ENCODE results near the gene TUNAR.

The TUNAR gene

DNA sequence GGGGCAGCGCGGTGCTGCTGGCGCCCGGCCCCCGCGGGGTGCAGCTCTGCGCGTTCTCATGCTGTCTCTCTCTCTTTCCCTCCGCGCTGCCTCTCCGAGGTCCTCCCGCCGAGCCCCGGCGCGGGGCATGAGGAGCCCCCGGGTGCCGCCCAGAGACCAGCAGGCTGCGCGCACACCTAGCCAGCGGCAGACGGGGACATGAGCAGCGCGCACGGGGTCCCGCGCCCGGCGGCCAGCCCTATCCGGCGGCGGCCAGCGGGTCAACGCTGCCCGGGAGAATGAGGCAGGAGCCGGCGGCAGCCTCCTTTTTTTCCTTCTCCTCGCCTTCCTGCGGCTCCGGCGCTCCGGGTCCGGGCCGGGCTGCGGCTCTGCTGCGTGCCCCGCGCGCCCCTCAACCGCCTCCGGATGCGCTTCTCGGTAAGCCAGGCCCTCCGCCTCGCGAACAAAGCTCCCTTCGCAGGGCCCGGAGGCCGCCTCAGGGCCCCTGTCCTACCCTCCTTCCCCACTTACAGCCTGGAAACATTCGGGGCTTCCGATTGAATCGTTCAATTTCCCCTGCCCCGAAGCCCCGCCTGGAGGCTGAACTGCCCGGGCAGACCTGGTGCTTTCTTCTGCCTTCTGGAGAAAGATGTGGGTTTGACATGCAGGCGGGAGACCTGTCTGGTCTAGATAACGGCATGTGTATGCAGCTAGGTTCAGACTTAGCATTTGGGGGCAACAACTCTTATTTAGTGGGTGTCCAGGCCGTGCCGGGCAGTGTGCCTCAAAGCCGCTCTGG lies at the start of gene TUNAR:
Gene TUNAR (plus strand): TSS at position 72 of the 778 bp plus-strand sequence.
- DNase-seq (ENCODE audit: low read depth) = no peak

DNA sequence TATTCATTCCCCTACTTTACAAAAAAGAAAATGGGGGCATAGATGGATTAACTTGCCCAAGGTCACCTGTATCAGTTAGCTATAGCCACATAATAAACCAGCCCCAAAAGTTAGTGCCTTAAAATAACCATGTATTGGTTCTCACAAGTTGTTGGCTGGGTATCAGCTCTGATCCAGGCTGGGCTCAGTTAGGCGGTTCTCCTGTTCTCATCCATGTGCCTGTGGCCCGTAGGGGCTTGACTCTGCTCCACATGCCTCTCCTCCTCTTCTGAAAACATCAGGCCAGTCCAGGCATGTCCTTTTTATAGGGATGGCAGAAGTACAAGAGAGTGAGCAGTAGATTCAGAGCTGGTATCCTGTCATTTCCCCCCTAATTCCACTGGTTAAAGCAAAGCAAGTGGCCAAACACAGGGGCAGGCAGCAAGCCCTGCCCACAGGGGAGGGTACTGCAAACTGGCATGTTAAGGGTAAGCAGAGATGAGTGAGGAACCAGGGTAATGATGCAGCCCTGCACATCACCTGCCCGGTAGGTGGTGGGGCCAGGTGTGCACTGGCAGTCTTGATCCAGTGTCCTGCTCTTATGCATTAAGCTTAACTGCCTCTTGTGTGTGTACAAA lies 47.9 kb upstream of the TUNAR start:
- no peak for DNase-seq (ENCODE audit: low read depth)

DNA sequence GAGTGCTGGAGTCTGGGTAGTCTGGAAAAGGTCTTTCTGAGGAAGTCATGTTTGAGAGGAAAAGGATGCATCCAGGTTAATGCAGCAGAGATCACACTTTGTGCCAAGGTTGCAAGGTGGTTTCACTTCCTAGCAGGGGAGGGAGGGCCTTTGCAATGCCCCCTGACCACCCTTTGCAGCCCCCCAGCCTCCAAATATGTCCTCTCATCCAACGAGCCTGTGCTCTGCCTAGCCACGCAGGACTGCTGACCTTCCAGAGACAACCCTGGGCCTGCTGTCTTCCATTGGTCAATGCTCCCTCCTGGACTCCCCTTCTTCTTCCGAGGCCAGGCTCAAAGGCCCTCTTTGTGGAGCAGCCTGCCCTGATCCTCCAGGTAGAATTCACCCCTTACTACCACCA lies 47.3 kb upstream of the TUNAR start:
- DNase-seq (ENCODE audit: low read depth) = no peak

DNA sequence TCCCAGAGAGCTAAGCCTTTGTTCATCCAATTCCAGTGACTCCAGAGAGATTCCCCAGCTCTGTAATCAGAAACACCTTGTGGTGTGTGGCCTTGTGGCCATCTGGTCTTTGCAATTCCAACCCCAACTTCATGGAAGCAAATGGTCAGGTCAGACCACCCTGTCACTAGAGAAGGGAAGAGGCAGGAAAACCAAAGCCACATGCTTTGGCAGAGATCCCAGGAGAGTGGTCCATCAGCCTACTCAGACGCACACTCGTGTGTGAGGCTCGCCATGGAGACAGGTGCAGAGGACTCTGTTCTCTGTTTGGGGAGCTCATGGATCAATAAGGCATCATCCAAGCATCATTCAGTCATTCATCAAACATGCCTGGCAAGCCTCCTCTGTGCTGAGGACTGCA lies 46.2 kb upstream of the TUNAR start:
- DNase-seq (ENCODE audit: low read depth) = no peak

DNA sequence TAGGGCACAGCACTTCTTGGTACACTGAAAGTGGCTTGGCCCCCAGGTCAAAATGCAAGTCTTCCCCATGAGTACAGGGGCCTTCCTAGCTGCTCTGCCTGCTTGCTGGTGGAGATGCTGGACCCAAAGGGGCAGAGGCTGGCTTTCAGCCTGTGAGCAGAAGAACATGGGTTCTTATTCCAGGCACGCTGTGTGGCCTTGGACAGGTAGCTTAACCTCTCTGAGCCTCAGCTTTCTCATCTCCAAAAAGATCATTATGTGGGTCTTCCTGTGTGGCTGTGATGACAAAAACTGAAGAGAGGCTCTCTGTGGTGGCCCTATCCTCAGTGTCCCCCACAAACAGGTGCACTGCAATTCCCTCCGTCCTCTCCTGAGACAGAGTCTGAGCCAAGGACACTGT lies 45.6 kb upstream of the TUNAR start:
- DNase-seq (ENCODE audit: low read depth) = no peak

DNA sequence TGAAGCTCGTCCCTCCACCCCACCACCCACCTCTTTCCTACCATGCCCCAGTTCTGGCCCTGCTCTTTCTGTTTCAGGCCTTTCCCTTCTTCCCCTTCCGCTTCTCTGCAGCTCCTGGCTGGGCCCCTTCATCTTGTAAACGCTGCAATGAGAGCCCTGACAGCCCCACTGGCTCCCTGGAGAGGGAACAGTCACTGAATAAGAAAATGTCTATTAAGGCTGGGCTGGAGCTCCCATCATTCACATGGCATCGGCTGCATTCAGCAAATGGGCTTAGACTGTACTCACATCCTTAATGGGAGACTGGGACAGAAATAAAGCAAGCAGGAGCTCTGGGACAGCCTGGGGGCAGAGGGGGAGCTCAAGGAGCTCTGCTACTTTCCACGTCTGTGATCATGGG lies 45.2 kb upstream of the TUNAR start:
- no peak for DNase-seq (ENCODE audit: low read depth)

DNA sequence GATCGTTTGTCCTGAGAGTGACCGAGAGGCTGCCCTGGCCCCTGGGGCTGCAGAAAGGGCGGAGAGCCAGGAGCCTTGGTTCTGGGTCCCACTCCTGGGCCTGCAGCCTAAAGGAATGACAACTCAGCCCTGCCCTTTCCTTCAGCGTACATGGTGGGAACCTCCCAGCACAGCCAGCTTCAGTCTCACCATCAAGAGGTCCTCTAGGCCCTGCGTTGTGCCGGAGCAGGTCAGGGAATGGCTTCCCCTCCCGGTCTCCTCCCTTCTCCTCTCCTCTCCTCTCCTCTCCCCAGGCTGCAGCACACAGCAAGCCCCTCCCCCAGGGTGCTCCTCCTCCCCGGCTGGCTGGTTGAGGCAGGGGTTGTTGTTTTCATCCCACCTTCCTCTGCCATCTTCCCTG lies 44.6 kb upstream of the TUNAR start:
- DNase-seq (ENCODE audit: low read depth) = no peak

DNA sequence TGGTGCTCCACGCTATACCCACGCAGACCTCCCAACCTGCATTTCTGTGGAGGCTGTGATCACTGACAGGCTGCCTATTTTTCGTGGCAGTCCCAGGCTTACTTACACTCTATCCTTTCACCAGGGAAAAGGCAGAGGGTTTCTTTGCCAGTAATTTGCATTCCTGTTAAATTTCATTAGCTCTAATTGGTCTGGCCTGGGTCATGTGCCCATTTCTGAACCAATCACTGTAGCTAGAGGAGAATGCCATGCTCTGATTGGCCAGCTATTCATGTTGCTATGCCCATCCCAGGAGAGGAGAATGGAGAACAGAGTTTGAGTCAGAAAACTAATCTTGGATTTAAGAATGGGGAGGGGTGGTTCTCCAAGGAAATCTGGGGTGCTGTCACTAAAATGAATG lies 43.2 kb upstream of the TUNAR start:
- no peak for DNase-seq (ENCODE audit: low read depth)

DNA sequence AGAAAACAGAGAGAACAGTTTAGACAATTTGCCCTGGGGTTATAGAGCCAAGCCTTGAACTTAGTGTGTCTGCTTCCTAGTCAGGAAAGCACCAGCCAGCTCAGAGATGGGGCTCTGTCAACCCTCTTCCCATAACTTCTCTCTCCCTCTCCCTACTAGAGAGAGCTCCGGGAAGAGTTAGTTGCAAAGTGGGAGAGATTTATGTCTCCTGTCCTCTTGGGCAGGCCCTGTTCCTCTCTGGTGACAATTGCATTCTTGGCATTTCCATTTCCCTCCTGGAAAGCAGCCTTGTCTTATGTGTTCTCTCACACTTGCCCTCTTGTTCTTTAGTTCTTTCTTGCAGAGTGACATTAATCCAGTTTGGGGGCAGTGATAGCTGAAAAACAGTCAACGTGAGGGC lies 42.1 kb upstream of the TUNAR start:
- no peak for DNase-seq (ENCODE audit: low read depth)

DNA sequence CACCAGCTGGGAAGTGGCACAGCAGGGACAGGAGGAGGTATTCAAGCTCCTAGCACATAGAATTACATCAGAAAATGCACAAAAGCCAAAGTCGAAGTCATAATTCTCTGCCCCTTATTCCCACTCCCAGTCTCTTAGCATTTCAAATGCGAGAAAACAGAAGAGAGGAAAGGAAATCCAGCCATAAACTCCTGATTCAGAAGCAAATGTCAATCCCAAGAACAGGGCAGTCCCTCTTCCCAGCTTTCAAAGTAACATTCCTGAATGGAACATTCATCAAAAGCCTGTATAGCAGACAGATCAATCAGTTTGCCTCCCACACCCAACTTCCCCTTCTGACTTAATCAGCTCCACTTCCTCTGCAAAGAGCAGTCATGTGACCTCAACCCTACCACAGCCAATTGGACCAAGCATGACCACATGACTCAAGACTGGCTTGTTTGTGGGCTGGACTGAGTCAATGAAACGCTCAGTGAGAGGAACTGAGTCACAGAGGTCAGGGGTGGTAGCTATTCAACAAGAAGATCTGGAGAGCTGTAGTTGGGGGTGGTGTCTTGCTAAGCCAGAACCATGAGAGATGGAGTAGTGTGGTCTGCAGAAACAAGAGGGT lies 41.4 kb upstream of the TUNAR start:
- DNase-seq (ENCODE audit: low read depth) = no peak

DNA sequence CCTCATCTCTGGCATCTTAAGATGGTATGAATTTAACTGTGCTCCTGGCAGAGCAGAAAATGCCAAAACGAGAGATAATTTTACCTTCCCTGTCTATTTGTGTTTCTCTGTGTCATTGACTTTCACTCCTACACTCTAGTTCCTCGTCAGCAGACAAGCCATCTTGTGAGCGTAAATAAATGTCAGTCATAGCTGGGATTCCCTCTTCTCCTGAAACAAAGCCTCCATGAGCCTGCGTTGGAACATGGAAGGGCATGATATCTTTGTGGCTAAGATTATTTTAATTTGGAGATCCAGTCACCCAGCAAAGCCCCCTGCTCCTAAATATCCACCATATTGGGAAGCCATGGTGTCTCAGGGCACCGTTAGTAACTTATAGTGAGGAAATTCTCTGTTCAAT lies 37.8 kb upstream of the TUNAR start:
- no peak for DNase-seq (ENCODE audit: low read depth)

DNA sequence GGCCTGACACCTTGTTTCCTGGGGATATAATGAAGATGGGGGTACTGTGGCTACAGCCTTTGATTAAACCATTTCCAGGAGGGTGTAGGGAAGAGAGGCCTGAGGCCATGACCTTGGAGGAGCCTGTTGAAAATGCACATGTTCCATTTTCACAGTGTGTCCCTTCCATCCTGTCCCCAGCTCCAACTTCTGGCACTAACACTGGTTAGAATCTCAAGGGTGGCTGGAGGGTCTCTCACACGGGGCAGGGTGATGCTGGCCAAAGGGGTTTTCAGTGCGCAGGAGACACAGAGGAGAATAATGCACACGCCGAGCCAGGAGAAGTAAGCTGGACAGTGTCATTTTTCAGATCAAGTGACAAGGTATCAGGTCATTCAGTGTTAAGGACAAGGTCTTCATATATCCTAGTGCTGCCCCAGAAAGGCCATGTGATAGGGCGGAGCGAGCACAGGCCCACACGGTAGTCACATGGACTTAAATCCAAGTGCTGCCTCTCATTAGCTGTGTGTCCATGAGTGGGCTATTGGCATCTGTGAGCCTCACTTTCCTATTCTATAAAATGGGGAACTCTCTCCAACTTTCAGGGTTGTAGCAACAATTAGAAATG lies 36.4 kb upstream of the TUNAR start:
- no peak for DNase-seq (ENCODE audit: low read depth)

DNA sequence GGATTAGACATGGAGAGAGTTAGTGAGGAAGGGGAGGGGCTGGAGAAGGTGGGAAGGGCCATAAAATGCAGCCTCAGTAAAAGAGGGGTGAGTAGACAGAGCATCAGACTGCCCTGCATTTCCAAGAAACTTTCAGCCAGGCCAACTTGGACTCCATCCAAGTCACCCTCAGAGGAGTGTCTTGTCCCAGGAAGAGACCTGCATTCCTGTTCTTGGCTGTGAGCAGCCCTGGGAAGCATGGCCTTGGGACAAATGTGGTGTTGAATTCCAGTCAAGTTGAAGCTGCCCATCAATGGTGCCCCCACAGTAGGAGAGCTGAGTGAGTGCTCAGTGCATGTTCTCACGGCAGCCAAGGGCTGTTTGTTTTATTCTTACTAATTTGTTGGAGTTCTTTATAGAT lies 35.0 kb upstream of the TUNAR start:
- DNase-seq (ENCODE audit: low read depth) = no peak

DNA sequence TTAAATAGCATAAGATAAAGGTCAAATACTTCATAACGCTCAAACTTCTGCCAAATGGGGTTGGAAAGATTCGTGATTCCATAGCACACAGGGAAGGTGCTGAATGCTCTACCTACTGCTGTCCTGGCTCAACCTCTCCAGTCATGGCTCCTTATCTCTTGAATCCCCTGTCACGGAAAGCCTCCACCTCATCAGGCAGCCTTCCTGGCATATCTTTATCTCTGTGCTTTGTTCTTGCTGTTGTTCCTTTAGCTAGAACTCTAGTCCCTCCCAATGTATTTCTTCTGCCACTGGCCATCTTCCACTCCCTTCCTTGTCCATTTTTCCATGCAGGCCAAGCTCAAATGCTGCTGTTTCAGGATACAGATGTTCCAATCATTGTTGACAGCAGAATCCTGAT lies 26.9 kb upstream of the TUNAR start:
- no peak for DNase-seq (ENCODE audit: low read depth)

DNA sequence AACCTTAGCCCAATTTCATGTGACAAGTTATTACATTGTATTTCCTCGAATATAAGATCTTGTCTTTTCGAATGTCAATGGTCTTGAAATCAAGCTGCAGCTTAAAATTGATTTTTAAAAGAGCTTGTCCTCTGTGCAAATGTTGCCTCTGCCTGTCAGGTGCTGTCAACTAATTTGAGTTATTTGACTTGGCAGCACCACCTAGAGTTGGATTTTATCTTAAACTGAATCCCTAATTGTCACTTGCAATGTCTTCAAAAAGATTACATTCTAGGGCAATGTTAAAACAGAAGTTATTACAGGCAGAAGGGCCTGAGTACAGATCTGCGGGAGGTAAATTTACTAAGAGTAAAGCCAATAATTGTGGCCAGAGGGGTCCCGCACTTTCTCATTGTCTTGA lies 26.2 kb upstream of the TUNAR start:
- DNase-seq (ENCODE audit: low read depth) = no peak

DNA sequence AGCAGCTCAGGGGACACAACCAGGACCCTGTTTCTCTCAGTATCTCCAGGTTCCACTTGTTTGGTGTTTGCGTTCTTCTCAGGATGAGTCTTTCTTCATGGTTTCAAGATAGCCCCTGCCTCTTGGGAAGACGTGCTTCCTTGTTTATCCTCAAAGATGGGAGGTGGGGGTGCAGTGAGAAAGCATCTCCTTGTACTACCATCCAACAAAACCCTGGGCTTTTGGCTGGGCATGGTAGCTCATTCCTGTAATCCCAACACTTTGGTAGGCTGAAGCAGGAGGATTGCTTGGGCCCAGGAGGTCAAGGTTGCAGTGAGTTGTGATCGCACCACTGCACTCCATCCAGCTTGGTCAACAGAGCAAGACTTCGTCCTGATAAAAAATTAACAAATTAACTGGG lies 21.0 kb upstream of the TUNAR start:
- DNase-seq (ENCODE audit: low read depth) = no peak

DNA sequence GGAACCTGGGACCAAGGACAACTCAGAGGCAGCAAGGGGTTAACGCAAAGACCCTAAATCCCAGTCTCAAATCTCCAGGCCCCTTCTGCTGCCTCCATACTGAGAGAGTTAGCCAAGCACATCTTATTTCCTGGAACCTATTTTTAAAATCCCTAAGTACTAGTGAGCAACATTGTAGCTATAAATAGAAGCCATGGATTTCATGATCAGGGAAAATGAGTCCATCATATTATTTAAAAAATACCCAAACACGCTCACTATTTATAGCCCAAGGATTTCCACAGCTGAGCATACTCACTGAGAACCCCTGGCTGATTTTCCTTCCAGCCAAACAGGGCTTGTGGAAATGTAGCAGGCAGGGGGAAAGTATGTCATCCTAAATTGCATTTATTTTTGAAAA lies 19.4 kb upstream of the TUNAR start:
- DNase-seq (ENCODE audit: low read depth) = no peak

DNA sequence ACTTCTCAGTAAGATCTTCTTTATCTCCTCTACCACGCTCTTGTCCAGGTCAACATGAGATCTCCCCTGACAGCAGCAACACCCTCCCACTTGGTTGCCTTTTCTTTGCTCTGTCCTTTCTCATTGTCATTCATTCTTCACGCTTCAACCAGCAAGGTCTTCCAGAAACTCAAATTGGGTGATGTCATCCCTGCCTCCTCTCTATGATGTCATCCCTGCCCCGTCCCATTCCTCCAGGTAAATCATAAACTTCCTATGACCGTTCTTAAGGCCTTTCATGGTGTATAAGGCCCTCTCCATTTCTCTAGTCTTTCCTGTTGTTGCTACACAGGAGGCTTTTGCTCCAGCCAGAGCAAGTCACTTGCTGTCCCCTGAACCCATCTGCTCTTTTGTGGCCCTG lies 17.7 kb upstream of the TUNAR start:
- DNase-seq (ENCODE audit: low read depth) = no peak

DNA sequence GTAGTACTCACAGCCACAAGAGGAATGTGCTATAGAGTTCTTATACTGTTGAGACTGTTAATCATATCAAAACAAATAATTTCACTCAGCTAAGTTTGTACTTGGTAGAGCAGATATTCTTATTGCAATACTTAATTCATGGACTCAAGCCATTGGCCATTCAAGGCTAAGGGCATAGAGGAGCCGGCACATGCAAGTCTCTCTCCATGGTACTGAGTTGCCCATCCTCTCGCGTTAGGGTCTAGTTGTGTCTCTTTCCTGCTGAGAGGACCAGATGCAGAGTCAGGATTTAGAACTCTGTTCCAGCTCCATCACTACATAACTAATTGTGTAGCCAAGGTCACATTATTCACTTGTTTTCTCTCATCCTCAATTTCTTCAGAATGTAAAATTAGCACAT lies 14.4 kb upstream of the TUNAR start:
- DNase-seq (ENCODE audit: low read depth) = no peak

DNA sequence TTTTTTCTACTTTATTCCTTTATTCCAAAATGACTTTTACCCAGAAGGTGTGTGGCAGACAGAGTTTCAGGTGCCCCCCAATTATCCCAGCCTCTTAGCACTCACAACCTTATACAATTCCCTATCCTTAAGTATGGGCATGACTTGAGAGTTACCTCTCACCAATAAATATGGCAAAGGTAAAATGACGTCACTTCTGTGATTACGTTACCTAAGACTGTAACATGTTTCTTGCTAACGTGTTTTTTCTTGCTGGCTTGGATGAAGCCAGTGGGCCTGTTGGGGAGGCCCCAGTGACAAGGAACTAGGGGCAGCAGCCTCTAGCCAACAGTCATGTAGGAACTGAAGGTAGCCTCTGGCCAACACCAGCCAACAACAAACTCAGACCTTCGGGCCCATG lies 13.3 kb upstream of the TUNAR start:
- DNase-seq (ENCODE audit: low read depth) = no peak

DNA sequence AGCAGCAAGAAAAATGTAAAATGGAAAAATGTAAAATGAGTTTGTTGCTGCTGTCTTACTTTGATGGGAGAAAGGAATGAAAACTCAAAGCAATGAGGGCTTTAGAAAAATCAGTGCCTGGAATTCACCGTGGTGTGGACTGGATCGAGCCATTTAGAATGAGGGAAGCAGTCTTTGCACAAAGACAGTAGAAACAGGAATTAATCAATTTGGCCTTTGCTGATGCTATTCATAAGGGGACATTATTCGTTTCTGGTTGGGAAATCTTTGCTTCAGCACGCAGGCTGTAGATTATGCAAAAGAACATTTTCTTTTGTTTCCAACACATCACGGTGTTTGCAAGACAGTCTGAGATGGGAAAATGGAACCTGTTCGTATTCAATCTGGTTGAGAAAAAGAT lies 6.9 kb upstream of the TUNAR start:
- DNase-seq (ENCODE audit: low read depth) = no peak

DNA sequence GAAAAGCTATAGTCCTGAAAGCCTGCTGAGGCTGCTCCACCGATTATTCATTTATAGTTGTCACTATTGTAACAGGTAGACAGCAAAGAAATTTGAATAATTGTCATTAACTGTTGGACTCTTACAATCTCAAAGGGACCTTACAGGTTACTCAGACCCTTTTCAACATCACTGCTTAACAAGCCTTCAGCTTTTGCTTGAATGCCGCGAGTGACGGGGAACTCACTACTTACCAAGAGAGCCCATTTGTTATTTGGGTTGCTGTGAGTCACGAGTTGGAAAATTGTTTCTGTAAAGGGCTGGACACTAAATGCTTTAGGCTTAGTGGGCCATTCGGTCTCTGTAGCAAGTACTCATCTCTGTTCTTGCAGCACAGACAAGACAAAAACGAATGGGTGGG lies 5.9 kb upstream of the TUNAR start:
- DNase-seq (ENCODE audit: low read depth) = no peak

DNA sequence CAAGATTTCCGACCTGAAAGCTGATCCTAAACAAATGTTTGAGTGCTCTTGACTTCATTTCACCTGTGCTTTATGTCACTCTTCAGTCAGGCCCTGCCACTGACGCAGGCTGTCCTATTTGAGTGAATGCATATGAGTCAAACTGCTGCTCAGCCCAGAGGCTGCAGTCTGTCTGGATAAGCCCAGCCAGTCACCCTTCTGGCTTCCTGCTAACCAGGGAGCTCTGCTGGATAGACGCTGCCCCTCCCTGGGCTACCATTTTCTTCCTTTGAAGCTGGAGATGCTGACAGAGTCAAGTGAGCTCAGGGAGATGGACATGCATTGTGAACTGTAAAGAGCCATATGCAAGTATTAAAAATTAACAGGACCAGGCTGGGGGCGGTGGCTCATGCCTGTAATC lies 5.1 kb upstream of the TUNAR start:
- DNase-seq (ENCODE audit: low read depth) = no peak
